Smooth muscle cell (in vitro differentiated cells): ENCODE measurements around the gene EDN2. TPM values are rescaled to one million over a fixed set of nuclear protein-coding genes. Genes with fewer than 3 reads are reported as not detected.

Experiments used
- DNase-seq: peaks from one replicate; lab custom pipeline; 2025; ENCODE audit not compliant: unreplicated experiment; lab: John Stamatoyannopoulos, UW
- H2AFZ ChIP-seq: fragments of 200-600 bp; sonication (generic); 2 replicates; pipeline ENCODE4 v1.6.0; 2016; ENCODE audit warnings: antibody characterized with exemption, low read depth, mild to moderate bottlenecking
- H3F3A ChIP-seq: fragments of 200-600 bp; sonication (generic); 2 replicates; pipeline ENCODE4 v1.6.0; 2017; ENCODE audit warnings: antibody characterized with exemption, low read depth
- H3K27ac ChIP-seq: fragments of 200-600 bp; sonication (generic); 2 replicates; pipeline ENCODE4 v1.5.1; 2016; ENCODE audit warnings: low read depth, mild to moderate bottlenecking
- H3K27me3 ChIP-seq: fragments of 200-600 bp; sonication (generic); 2 replicates; pipeline ENCODE4 v1.6.1; 2016; ENCODE audit warnings: low read depth, mild to moderate bottlenecking
- H3K36me3 ChIP-seq: fragments of 200-600 bp; sonication (generic); 2 replicates; pipeline ENCODE4 v1.5.1; 2016; ENCODE audit warnings: low read depth
- H3K4me1 ChIP-seq: fragments of 200-600 bp; sonication (generic); 2 replicates; pipeline ENCODE4 v1.5.1; 2016; ENCODE audit warnings: low read depth
- H3K4me2 ChIP-seq: fragments of 200-600 bp; sonication (generic); 2 replicates; pipeline ENCODE4 v1.6.0; 2016; ENCODE audit warnings: mild to moderate bottlenecking
- H3K4me3 ChIP-seq: fragments of 200-600 bp; sonication (generic); 2 replicates; pipeline ENCODE4 v1.5.1; 2016; ENCODE audit warnings: mild to moderate bottlenecking
- H3K79me2 ChIP-seq: fragments of 200-600 bp; sonication (generic); 2 replicates; pipeline ENCODE4 v1.6.0; 2016; ENCODE audit warnings: low read depth, mild to moderate bottlenecking
- H3K9ac ChIP-seq: fragments of 200-600 bp; sonication (generic); 2 replicates; pipeline ENCODE4 v1.6.0; 2016; ENCODE audit warnings: low read depth
- H3K9me3 ChIP-seq: fragments of 200-600 bp; sonication (generic); replicated peaks from 2 replicates; pipeline ENCODE4 v1.5.1; 2016; ENCODE audit warnings: low read depth
- H4K20me1 ChIP-seq: fragments of 200-600 bp; sonication (generic); 2 replicates; pipeline ENCODE4 v1.6.0; 2016; ENCODE audit warnings: low read depth
- CTCF ChIP-seq: fragments of 200-600 bp; sonication (generic); IDR thresholded peaks from 2 replicates; pipeline ENCODE4 v1.5.1; 2017; ENCODE audit warnings: borderline replicate concordance, mild to moderate bottlenecking, antibody characterized with exemption; ENCODE audit not compliant: insufficient read depth, poor library complexity, severe bottlenecking
- WGBS: methylation state at CpG from one replicate; pipeline ENCODE4 v1.1.7; 2016; ENCODE audit warnings: low lambda C conversion rate; 5-methylcytosine and 5-hydroxymethylcytosine counted together
- polyA plus RNA-seq: library from polyadenylated mRNA; unstranded; fragments of >200 nt; fragmentation: Nextera tagmentation; extraction: Ambion mirVana; gene quantifications from 2 replicates; pipeline ENCODE4 v1.2.1, GENCODE V29; 2016
- total RNA-seq: library from RNA; depleted of rRNA; stranded (reverse); fragments of >200 nt; gene quantifications from 2 replicates; pipeline ENCODE4 v1.2.3, GENCODE V29; 2014

Gene EDN2
- total and polyA plus RNA-seq, 2 experiments from 2014 or later = not detected

- H3K9ac ChIP-seq = no peak overlapping the region
- no peaks in the 10 kb centered on the region for H3K36me3 ChIP-seq
- H2AFZ ChIP-seq = no peak overlapping the region
- peaks cover 15% of the 10 kb centered on the region for H4K20me1 ChIP-seq
- no peak for DNase-seq
- no peaks in the 10 kb centered on the region for H3K4me1 ChIP-seq
- no peak for TF ChIP-seq CTCF
- no peak overlapping the region for H3K4me2 ChIP-seq
- 100% methylated on average over 1 of the region's 7 CpGs for WGBS
- no peaks in the 10 kb centered on the region for H3K9me3 ChIP-seq
- H3K27me3 ChIP-seq = no peaks in the 10 kb centered on the region
- no peak overlapping the region for H3K4me3 ChIP-seq
- H3K79me2 ChIP-seq = no peaks in the 10 kb centered on the region
- H3F3A ChIP-seq = no peaks in the 10 kb centered on the region
- no peak overlapping the region for H3K27ac ChIP-seq
These were observed 44.5 kb upstream of the EDN2 start for GRCh38 chr1:41528726-41529605.

- Histone ChIP-seq H3K36me3 (no peaks in the 10 kb centered on the region), H3K4me1 (no peaks in the 10 kb centered on the region), H4K20me1 (peaks cover 9% of the 10 kb centered on the region), H3K79me2 (no peaks in the 10 kb centered on the region), H3K9ac (no peak overlapping the region), H3K4me3 (no peak overlapping the region), H2AFZ (no peak overlapping the region), H3K4me2 (no peak overlapping the region), H3K27me3 (no peaks in the 10 kb centered on the region), H3K27ac (no peak overlapping the region), H3F3A (no peaks in the 10 kb centered on the region), H3K9me3 (no peaks in the 10 kb centered on the region)
- 100% methylated on average over 2 of the region's 3 CpGs for whole genome bisulfite sequencing
- TF ChIP-seq CTCF = no peak
- no peak for DNase-seq
These were observed 43.6 kb upstream of the EDN2 start for GRCh38 chr1:41528106-41528505.

- Histone ChIP-seq H3K27me3 (no peaks in the 10 kb centered on the region), H3K27ac (no peak overlapping the region), H3F3A (no peaks in the 10 kb centered on the region), H2AFZ (no peak overlapping the region), H4K20me1 (peaks cover 9% of the 10 kb centered on the region), H3K79me2 (no peaks in the 10 kb centered on the region), H3K36me3 (no peaks in the 10 kb centered on the region), H3K4me2 (no peak overlapping the region), H3K4me3 (no peak overlapping the region), H3K9ac (no peak overlapping the region), H3K4me1 (no peaks in the 10 kb centered on the region), H3K9me3 (no peaks in the 10 kb centered on the region)
- no peak for TF ChIP-seq CTCF
- 89% methylated on average over 3 of the region's 4 CpGs for WGBS
- no peak for DNase-seq
These were observed 42.6 kb upstream of the EDN2 start for GRCh38 chr1:41526956-41527561.
